Heart right ventricle (tissue), 16 donors: ENCODE data around the gene SLC49A3. TPM values are rescaled to one million over a fixed set of nuclear protein-coding genes. Genes with fewer than 3 reads are reported as not detected.
"Not testable (repeated sequence)": the region's sequence is repeated elsewhere in the genome, so short reads cannot be mapped to it uniquely, and the experiment has no call there.

Experiments
- ATAC-seq, 8 donors: fragments of 200-7000 bp; cut with Tn5 transposase; one replicate each; pipeline ENCODE4 v1.9.1; 2020; ENCODE audit warnings: mild to moderate bottlenecking in 8 of 8, moderate library complexity in 8 of 8, moderate number of reproducible peaks in 1 of 8
- DNase-seq, 2 donors: peaks; one replicate each; pipeline ENCODE4 v3.0.0-alpha.2; 2020
- H3K27ac ChIP-seq, 10 donors: fragments of 200-600 bp; sonication (generic) in 2 of 10; one replicate each; pipeline versions ENCODE4 v1.5.0 to v1.8.0; 2020 to 2022; ENCODE audit warnings: mild to moderate bottlenecking in 3 of 10
- H3K27me3 ChIP-seq, 7 donors: fragments of 200-600 bp; one replicate each; pipeline ENCODE4 v1.8.0; 2021 to 2022; ENCODE audit warnings: mild to moderate bottlenecking in 2 of 7
- H3K36me3 ChIP-seq, 9 donors: fragments of 200-600 bp; sonication (generic) in 1 of 9; one replicate each; pipeline versions ENCODE4 v1.5.0 to v1.8.0; 2020 to 2022; ENCODE audit warnings: mild to moderate bottlenecking in 2 of 9
- H3K4me1 ChIP-seq, 9 donors: fragments of 200-600 bp; sonication (generic) in 1 of 9; one replicate each; pipeline versions ENCODE4 v1.5.0 to v1.8.0; 2020 to 2022; ENCODE audit warnings: mild to moderate bottlenecking in 4 of 9
- H3K4me3 ChIP-seq, 10 donors: fragments of 200-600 bp; sonication (generic) in 2 of 10; one replicate each; pipeline versions ENCODE4 v1.5.0 to v1.8.0; 2020 to 2022; ENCODE audit warnings: mild to moderate bottlenecking in 7 of 10, moderate library complexity in 2 of 10
- H3K9me3 ChIP-seq, 11 donors: fragments of 200-600 bp in 10 of 11; sonication (generic) in 2 of 11; one replicate each; pipeline versions ENCODE4 v1.5.0 to v1.8.0; 2013 to 2022; ENCODE audit warnings: mild to moderate bottlenecking in 2 of 11, control low read depth in 1 of 11, moderate library complexity in 1 of 11
- CTCF ChIP-seq, 9 donors: fragments of 200-600 bp; sonication (generic) in 2 of 9; IDR thresholded peaks; one replicate each; pipeline versions ENCODE4 v1.5.0 to v1.8.0; 2021 to 2022; ENCODE audit warnings: antibody characterized with exemption in 9 of 9, mild to moderate bottlenecking in 5 of 9, moderate library complexity in 1 of 9
- WGBS, 2 donors: extraction: QIAGEN DNeasy Blood & Tissue Kit; methylation state at CpG; one replicate each; pipeline ENCODE4 v1.1.7; 2013; ENCODE audit warnings: inconsistent platforms in 1 of 2; 5-methylcytosine and 5-hydroxymethylcytosine counted together
- intact Hi-C, 10 donors: fragments of 100-400 bp; cut with DNase I; formaldehyde crosslinking; loops; one replicate each; pipeline versions ENCODE4 v1.11.1 to v1.14.2; 2022
- long read RNA-seq, 3 donors: library from polyadenylated mRNA; unstranded; transcript quantifications; one replicate each; pipeline ENCODE4 v2.0.0, GENCODE V29; 2020 to 2021
- polyA plus RNA-seq, 2 donors: library from polyadenylated mRNA; stranded (reverse); fragments of 200-250 nt; gene quantifications; one replicate each; pipeline ENCODE4 v1.2.3, GENCODE V29; 2013
- total RNA-seq, 10 donors: library from RNA; stranded (reverse); fragmentation: NEBNext Ultra II Directional in 3 of 10; extraction: Animal tissue kit (Norgen Biotek cat#: 25700) in 3 of 10; gene quantifications; one replicate each; pipeline versions ENCODE4 v1.2.1 to v1.2.4, GENCODE V29; 2021 to 2023
- donor health status: Arrhythmogenic right ventricular cardiomyopathy.
- donor health status: ischemic (EF 13 %, LVEDD 7.1; RV severe dilation, severe dysfunction).
- donor health status: healthy with polysubstance abuse.
- donor health status: DM: no; HTN: yes; CAD: no.
- donor health status: DM: no; HTN: no; CAD: no.
- donor health status: ischemic (EF 25% LVEDD 6.9; RV normal size, moderate dysfunction).
- donor health status: ischemic (EF 25% LVEDD 5.7; RV mildly dilated, moderate dysfunction).
- donor health status: healthy.
- donor health status: DM: yes; HTN: yes; CAD: no.
- donor health status: Ischemic cardiomyopathy.
- donor health status: ischemic (EF 35%, LVEDD 5.7; RV mildly dilated, moderate dysfunction).
- donor health status: nonischemic (EF 11% LVEDD 7.7; RV severe dilation, severe dysfunction).
- donor health status: DM: yes; HTN: yes; CAD: no.
- donor health status: PGD.
- donor health status: ischemic (EF 29% LVEDD 5.4; RV normal size, mild dysfunction).
- donor health status: nonischemic (EF 23%, LVEDD 6.1; RV moderate dilation, normal function).

Gene SLC49A3
- total RNA-seq (10 to 100 TPM in 9 of 10 donors, 1 to 10 TPM in 1; 9.8 to 16.9 (median 12.3) TPM), polyA plus RNA-seq (10 to 100 TPM in 1 of 2 donors, 1 to 10 TPM in 1; 8.8 to 28.5 TPM)
- long read RNA-seq, donor 1, partial matches to known transcripts: 0 of 15 reads
- long read RNA-seq, donor 1, other reads (novel, unspliced or antisense): 15 of 15 reads
- long read RNA-seq, donor 2, partial matches to known transcripts: 3 of 24 reads
- long read RNA-seq, donor 2, other reads (novel, unspliced or antisense): 19 of 24 reads
- long read RNA-seq, donor 3, partial matches to known transcripts: 0 of 1 reads
- long read RNA-seq, donor 3, other reads (novel, unspliced or antisense): 1 of 1 reads

GRCh38 chr4:688854-689681, at the start of gene SLC49A3:
Gene SLC49A3, minus strand, starts transcription at chr4:689151. Its CDS starts 24 bp downstream, at chr4:689127.
- peaks cover 0 to 6% (median 0%) of the 10 kb centered on the region in 9 donors for H3K36me3 ChIP-seq
- H3K4me1 ChIP-seq: peaks cover 18 to 41% (median 35%) of the 10 kb centered on the region in 9 donors
- WGBS, 2 donors: 12 to 14% methylated on average over 56 to 59 of the region's 59 CpGs
- ATAC-seq: peak; percentile 1 to 46 (median 25)
- no peaks in the 10 kb centered on the region for H3K27me3 ChIP-seq
- peak within 1 kb of the TSS; percentile 41 to 93 (median 90) for H3K27ac ChIP-seq
- peak; percentile 47 to 56 for DNase-seq
- intact Hi-C loops: loop anchor here in 1 of 10 donors (2.0 to 10.0 kb wide), 2 partner anchors 14 to 246 kb away; partner anchors contain the start of genes GAK and TMEM175
- H3K9me3 ChIP-seq: no peaks in the 10 kb centered on the region
- TF ChIP-seq CTCF (IDR thresholded peaks at IDR 0.05): peak in 1 of 9 donors; percentile 12
- peak within 1 kb of the TSS; percentile 46 to 67 (median 64) for H3K4me3 ChIP-seq

GRCh38 chr4:736561-736960, 47.6 kb upstream of the SLC49A3 start:
- DNase-seq, H3K4me1 ChIP-seq, H3K9me3 ChIP-seq, H3K4me3 ChIP-seq, H3K27ac ChIP-seq, ATAC-seq, intact Hi-C loops, H3K27me3 ChIP-seq: not testable (repeated sequence)
- peaks cover 4 to 91% (median 54%) of the 10 kb centered on the region in 9 donors for H3K36me3 ChIP-seq
- WGBS, 2 donors: 94 to 96% methylated on average over 22 to 33 of the region's 34 CpGs

- Histone ChIP-seq H3K27ac (no peak overlapping the region), H3K9me3 (no peaks in the 10 kb centered on the region), H3K4me1 (no peaks in the 10 kb centered on the region), H3K27me3 (no peaks in the 10 kb centered on the region), H3K36me3 (peaks cover 4 to 89% (median 61%) of the 10 kb centered on the region in 9 donors), H3K4me3 (no peak overlapping the region)
- intact Hi-C loops: no loop called here
- no peak for TF ChIP-seq CTCF (IDR thresholded peaks at IDR 0.05)
- ATAC-seq (no peak), DNase-seq (no peak)
- 96% methylated on average over 8 of the region's 8 CpGs for WGBS, 2 donors
Observed at GRCh38 chr4:735583-735982, 46.6 kb upstream of the SLC49A3 start.

GRCh38 chr4:734951-735350, 46.0 kb upstream of the SLC49A3 start:
- WGBS, 2 donors: 97 to 98% methylated on average over 9 of the region's 9 CpGs
- Histone ChIP-seq H3K27ac (no peak overlapping the region), H3K9me3 (no peaks in the 10 kb centered on the region), H3K4me3 (no peak overlapping the region), H3K4me1 (no peaks in the 10 kb centered on the region), H3K27me3 (no peaks in the 10 kb centered on the region), H3K36me3 (peaks cover 4 to 90% (median 61%) of the 10 kb centered on the region in 9 donors)
- intact Hi-C loops: no loop called here
- peak in 1 of 2 donors; percentile 0 for DNase-seq
- peak in 1 of 8 donors; percentile 16 for ATAC-seq
- TF ChIP-seq CTCF (IDR thresholded peaks at IDR 0.05): no peak
